Measurements from ENCODE around the gene PIP5K1C.
"Not testable (repeated sequence)": the region's sequence is repeated elsewhere in the genome, so short reads cannot be mapped to it uniquely, and the experiment has no call there.

The PIP5K1C gene

GRCh38 chr19:3584036-3584802 lies 116.0 kb downstream of the PIP5K1C start:
- not testable (repeated sequence) for DNase-seq

GRCh38 chr19:3581792-3582191 lies 118.5 kb downstream of the PIP5K1C start:
- not testable (repeated sequence) for DNase-seq
